PFSK-1 (cell line): ENCODE measurements around the gene MEGF6.

ENCODE experiments used
- FOXP2 ChIP-seq: optimal IDR thresholded peaks from 2 replicates; pipeline ENCODE3; 2011; ENCODE audit warnings: borderline replicate concordance, control low read depth, inconsistent platforms; ENCODE audit not compliant: insufficient read depth; ENCODE audit errors: extremely low read length, extremely low read depth
- POLR2AphosphoS5 ChIP-seq: IDR thresholded peaks from 2 replicates; pipeline ENCODE4 v1.6.1; 2012; ENCODE audit warnings: low read depth, mild to moderate bottlenecking, control low read depth, low read length, moderate library complexity
- REST ChIP-seq, 2 experiments: IDR thresholded peaks; 2 replicates each; pipeline versions ENCODE4 v1.6.1 to v1.8.0; 2011 to 2012; ENCODE audit warnings: low read depth in 2 of 2, low read length in 2 of 2, control low read depth in 1 of 2, inconsistent platforms in 1 of 2, mild to moderate bottlenecking in 1 of 2, moderate library complexity in 1 of 2; ENCODE audit not compliant: insufficient read depth in 1 of 2
- SIN3A ChIP-seq: IDR thresholded peaks from 2 replicates; pipeline ENCODE4 v1.6.1; 2012; ENCODE audit warnings: mild to moderate bottlenecking, low read length, moderate library complexity, borderline replicate concordance; ENCODE audit not compliant: insufficient read depth
- TAF1 ChIP-seq: IDR thresholded peaks from 2 replicates; pipeline ENCODE4 v1.6.1; 2012; ENCODE audit warnings: low read length, control low read depth, borderline replicate concordance; ENCODE audit not compliant: insufficient read depth

The MEGF6 gene

GRCh38 chr1:3533067-3534048 lies 78.0 kb downstream of the MEGF6 start:
- TF ChIP-seq REST (IDR thresholded peaks at IDR 0.05; ENCODE audit: insufficient read depth in 1 of 2, low read depth in 2 of 2, low read length in 2 of 2): no peak
- TF ChIP-seq POLR2AphosphoS5: no peak
- TF ChIP-seq SIN3A: no peak
- no peak for TF ChIP-seq TAF1
- TF ChIP-seq FOXP2: no peak

GRCh38 chr1:3531928-3532327 lies 79.4 kb downstream of the MEGF6 start:
- no peak for TF ChIP-seq FOXP2
- no peak for TF ChIP-seq SIN3A
- no peak for TF ChIP-seq REST (IDR thresholded peaks at IDR 0.05; ENCODE audit: insufficient read depth in 1 of 2, low read depth in 2 of 2, low read length in 2 of 2)
- no peak for TF ChIP-seq TAF1
- TF ChIP-seq POLR2AphosphoS5: no peak

GRCh38 chr1:3530926-3531818 lies 80.1 kb downstream of the MEGF6 start:
- no peak for TF ChIP-seq SIN3A
- no peak for TF ChIP-seq POLR2AphosphoS5
- no peak for TF ChIP-seq REST (IDR thresholded peaks at IDR 0.05; ENCODE audit: insufficient read depth in 1 of 2, low read depth in 2 of 2, low read length in 2 of 2)
- no peak for TF ChIP-seq FOXP2
- no peak for TF ChIP-seq TAF1

GRCh38 chr1:3530086-3530925 lies 81.0 kb downstream of the MEGF6 start:
- TF ChIP-seq SIN3A: no peak
- no peak for TF ChIP-seq FOXP2

GRCh38 chr1:3529099-3529729 lies 82.1 kb downstream of the MEGF6 start:
- TF ChIP-seq TAF1 (no peak), FOXP2 (no peak), POLR2AphosphoS5 (no peak), REST (IDR thresholded peaks at IDR 0.05; ENCODE audit: insufficient read depth in 1 of 2, low read depth in 2 of 2, low read length in 2 of 2) (no peak), SIN3A (no peak)
